Subcutaneous abdominal adipose tissue (tissue), 5 donors: ENCODE measurements around the gene AQP7.
"Not testable (repeated sequence)": the region's sequence is repeated elsewhere in the genome, so short reads cannot be mapped to it uniquely, and the experiment has no call there.

Experiments
- H3K27ac ChIP-seq: one replicate; pipeline ENCODE4 v1.7.0; 2013; ENCODE audit warnings: low read depth, mild to moderate bottlenecking, inconsistent platforms, low read length, moderate library complexity
- H3K27me3 ChIP-seq, 5 donors: one replicate each; pipeline ENCODE4 v1.7.0; 2013; ENCODE audit warnings: low read length in 5 of 5, inconsistent platforms in 1 of 5; ENCODE audit not compliant: control insufficient read depth in 5 of 5, insufficient read depth in 4 of 5
- H3K36me3 ChIP-seq, 5 donors: one replicate each; pipeline ENCODE4 v1.7.0; 2013; ENCODE audit warnings: low read length in 5 of 5; ENCODE audit not compliant: control insufficient read depth in 5 of 5, insufficient read depth in 5 of 5
- H3K4me1 ChIP-seq, 5 donors: one replicate each; pipeline ENCODE4 v1.7.0; 2013; ENCODE audit warnings: low read length in 5 of 5, mild to moderate bottlenecking in 3 of 5, moderate library complexity in 1 of 5; ENCODE audit not compliant: control insufficient read depth in 5 of 5, insufficient read depth in 5 of 5
- H3K4me3 ChIP-seq, 5 donors: one replicate each; pipeline ENCODE4 v1.7.0; 2013; ENCODE audit warnings: low read length in 5 of 5, low read depth in 1 of 5
- H3K9ac ChIP-seq, 5 donors: one replicate each; pipeline ENCODE4 v1.7.0; 2013; ENCODE audit warnings: low read length in 5 of 5, mild to moderate bottlenecking in 4 of 5, moderate library complexity in 3 of 5
- H3K9me3 ChIP-seq, 5 donors: one replicate each; pipeline ENCODE4 v1.7.0; 2013; ENCODE audit warnings: low read length in 5 of 5; ENCODE audit not compliant: control insufficient read depth in 5 of 5
- donor health status: healthy.
- donor health status: healthy.
- donor health status: healthy.
- donor health status: healthy.
- donor health status: healthy.

AQP7 gene

DNA sequence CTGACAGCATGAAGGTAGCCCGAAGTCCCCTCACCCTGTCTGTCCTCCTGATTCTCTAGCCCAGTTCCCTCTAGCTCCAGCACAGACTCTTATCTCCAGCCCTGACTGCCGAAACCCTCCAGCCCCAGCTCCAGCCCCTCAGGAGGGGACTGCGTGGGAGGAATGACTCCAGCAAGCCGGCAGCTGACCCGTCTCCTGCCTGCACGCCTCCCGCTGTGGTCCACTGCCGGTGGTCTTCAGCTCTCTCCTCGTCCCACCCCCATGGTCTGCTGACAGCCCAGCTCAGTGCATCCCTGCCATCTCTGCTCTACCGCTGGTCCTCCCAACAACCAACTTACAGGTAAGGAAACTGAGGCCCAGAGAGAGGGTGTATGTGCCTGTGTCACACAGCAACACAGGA, 559 bp downstream of the AQP7 start:
- not testable (repeated sequence) for H3K36me3 ChIP-seq, H3K27me3 ChIP-seq, H3K9me3 ChIP-seq
- Histone ChIP-seq H3K4me3 (peak overlapping the region; percentile 73 to 93 (median 78)), H3K4me1 (peaks cover 4 to 66% (median 63%) of the 10 kb centered on the region in 5 donors), H3K9ac (peak overlapping the region; percentile 66 to 91 (median 77)), H3K27ac (peak overlapping the region; percentile 93)

DNA sequence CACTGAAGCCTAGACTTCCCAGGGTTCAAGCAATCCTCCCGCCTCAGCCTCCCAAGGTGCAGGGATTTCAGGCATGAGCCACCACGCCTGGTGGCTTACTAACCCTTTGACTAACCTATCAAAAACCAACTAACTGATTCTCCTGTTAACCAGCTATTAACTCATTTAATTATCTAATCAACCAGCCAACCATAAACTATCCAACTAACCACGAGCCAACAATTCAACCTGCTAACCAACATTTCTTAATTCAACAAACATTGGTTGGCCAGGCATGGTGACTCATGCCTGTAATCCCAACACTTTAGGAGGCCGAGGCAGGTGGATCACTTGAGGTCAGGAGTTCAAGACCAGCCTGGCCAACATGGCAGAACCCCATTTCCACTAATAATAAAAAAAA, 3.3 kb downstream of the AQP7 start:
- H3K9ac ChIP-seq: peak overlapping the region in 1 of 5 donors; percentile 4
- not testable (repeated sequence) for H3K4me3 ChIP-seq, H3K27me3 ChIP-seq, H3K9me3 ChIP-seq
- peaks cover 0 to 76% (median 73%) of the 10 kb centered on the region in 5 donors for H3K4me1 ChIP-seq
- H3K36me3 ChIP-seq: peaks cover 0 to 14% (median 5%) of the 10 kb centered on the region in 5 donors
- H3K27ac ChIP-seq: peak overlapping the region; percentile 84

DNA sequence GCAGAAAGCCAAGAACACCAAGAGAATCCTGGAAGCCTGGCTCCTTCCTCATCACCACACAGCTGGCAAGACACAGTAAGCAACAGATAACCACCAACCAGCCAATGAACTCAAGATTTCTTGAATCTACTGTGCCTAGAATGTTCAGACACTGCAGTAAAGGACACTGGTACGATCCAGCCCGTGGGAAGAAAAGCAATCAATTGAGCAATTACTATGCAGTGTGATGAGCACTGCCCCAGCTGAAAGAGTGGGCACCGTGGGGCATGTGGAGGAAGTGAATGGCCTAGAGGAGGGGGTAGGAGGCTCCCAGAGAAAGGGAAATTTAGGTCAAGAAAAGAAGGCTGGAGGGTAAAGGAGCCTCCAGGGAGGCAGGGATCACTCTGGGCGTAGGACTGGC, 4.6 kb downstream of the AQP7 start:
- not testable (repeated sequence) for H3K9me3 ChIP-seq, H3K4me3 ChIP-seq, H3K9ac ChIP-seq, H3K27me3 ChIP-seq
- H3K36me3 ChIP-seq: peaks cover 0 to 20% (median 5%) of the 10 kb centered on the region in 5 donors
- peaks cover 2 to 76% (median 73%) of the 10 kb centered on the region in 5 donors for H3K4me1 ChIP-seq
- H3K27ac ChIP-seq: peak overlapping the region; percentile 30

DNA sequence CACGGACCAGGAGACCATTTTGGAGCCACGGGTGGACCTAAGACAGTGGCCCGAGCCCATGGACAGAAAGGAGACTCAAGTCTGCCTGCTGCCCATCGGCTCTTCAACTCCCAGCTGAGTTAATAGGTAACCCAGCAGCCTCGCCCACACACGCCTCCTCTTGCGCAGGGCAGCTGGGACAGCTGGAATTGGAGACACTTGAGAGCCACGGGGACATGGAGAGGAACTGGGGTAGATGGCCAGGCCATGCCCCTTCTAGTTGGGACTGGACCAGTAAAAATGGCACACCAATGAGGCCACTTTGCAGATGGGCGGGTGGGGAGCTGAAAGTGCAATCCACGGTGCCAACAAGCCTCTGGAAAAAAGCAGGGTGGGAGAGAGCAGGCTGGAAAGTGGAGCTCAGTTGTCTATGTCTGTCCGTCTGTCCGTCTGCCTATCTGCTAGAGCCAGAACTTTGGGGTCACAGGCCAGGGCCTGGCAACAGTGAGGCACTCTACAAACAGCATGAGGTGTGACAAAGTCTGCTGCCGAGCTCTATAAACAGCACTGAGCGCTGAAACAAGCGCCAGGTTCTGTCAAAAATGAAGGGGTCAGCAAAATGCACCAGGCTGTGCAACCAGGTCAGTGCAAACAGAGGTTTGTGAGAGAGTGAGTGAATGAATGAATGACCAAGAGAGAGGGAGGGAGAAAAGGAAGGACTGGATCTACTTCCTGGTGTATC, 7.0 kb downstream of the AQP7 start:
- H3K36me3 ChIP-seq: peaks cover 0 to 24% (median 5%) of the 10 kb centered on the region in 5 donors
- H3K9ac ChIP-seq, H3K4me3 ChIP-seq, H3K9me3 ChIP-seq, H3K27me3 ChIP-seq: not testable (repeated sequence)
- peaks cover 4 to 84% (median 77%) of the 10 kb centered on the region in 5 donors for H3K4me1 ChIP-seq
- H3K27ac ChIP-seq: peak overlapping the region; percentile 92

DNA sequence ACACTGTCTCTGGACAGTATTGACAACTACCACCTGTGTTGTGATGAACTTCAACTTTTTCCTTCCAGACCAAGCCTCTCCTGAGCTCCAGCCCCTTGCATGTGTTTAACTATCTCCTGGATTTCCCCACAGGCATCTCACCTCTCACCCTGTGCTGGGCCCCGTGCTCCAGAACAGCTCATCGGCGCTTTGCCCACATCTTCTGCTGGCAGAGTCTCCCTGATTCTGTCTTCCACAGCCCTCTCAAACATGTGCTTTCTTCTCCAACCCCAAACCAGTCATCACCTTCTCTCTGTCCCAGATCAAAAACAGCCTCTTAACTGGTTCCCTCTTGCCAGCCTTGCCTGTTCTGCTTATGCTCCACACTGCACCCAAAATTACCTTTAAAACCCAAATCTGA, 8.4 kb downstream of the AQP7 start:
- Histone ChIP-seq H3K27ac (peak overlapping the region; percentile 92), H3K36me3 (peaks cover 0 to 24% (median 5%) of the 10 kb centered on the region in 5 donors), H3K4me1 (peaks cover 4 to 75% (median 70%) of the 10 kb centered on the region in 5 donors), H3K9ac (peak overlapping the region in 2 of 5 donors; percentile 48 to 68)
- H3K27me3 ChIP-seq, H3K4me3 ChIP-seq, H3K9me3 ChIP-seq: not testable (repeated sequence)

DNA sequence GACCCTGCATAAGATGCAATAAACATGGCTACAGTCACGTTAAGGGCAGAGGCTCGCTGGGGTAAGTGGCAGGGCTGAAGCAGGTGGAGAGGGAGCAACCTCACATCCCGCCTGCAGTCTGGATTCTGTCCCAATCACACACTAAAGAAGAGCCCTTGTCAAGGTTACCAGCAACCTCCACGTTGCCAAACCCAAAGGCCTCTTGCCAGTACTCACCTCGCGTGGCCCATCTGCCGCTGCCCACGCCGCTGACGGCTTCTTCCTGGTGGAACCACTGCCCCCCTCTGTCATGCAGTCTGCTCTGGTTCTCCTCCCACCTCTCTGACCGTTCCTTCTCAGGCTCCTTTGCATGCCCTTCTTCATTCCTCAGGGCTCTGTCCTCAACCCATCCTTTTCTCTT, 8.8 kb downstream of the AQP7 start:
- Histone ChIP-seq H3K36me3 (peaks cover 0 to 24% (median 5%) of the 10 kb centered on the region in 5 donors), H3K9me3 (no peaks in the 10 kb centered on the region), H3K9ac (peak overlapping the region in 2 of 5 donors; percentile 48 to 68), H3K4me1 (peaks cover 4 to 75% (median 69%) of the 10 kb centered on the region in 5 donors), H3K4me3 (no peak overlapping the region), H3K27me3 (no peaks in the 10 kb centered on the region), H3K27ac (peak overlapping the region; percentile 92)

DNA sequence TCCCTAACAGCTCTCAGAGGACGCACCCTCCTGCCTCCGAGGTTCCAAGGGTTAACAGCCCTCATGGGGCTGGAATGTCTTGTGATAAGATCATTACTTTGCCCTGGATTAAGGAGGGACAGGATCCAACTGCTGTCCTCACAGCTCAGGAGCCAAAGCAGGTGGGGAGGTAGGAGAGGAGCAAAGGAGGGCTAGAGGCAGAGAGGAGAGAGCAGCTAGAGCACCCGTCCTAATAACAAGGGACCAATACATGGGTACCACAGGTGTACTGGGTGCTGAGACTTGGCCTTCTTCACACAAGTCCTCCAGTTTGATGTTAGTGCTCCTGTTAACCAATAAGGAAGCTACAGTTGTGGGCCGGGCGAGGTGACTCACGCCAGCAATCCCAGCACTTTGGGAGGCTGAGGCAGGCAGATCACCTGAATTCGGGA, 9.8 kb downstream of the AQP7 start:
- peak overlapping the region; percentile 92 for H3K27ac ChIP-seq
- H3K9me3 ChIP-seq, H3K27me3 ChIP-seq, H3K4me3 ChIP-seq: not testable (repeated sequence)
- H3K36me3 ChIP-seq: peaks cover 0 to 22% (median 5%) of the 10 kb centered on the region in 5 donors
- peak overlapping the region in 3 of 5 donors; percentile 45 to 54 (median 48) for H3K9ac ChIP-seq
- peaks cover 5 to 78% (median 72%) of the 10 kb centered on the region in 5 donors for H3K4me1 ChIP-seq

DNA sequence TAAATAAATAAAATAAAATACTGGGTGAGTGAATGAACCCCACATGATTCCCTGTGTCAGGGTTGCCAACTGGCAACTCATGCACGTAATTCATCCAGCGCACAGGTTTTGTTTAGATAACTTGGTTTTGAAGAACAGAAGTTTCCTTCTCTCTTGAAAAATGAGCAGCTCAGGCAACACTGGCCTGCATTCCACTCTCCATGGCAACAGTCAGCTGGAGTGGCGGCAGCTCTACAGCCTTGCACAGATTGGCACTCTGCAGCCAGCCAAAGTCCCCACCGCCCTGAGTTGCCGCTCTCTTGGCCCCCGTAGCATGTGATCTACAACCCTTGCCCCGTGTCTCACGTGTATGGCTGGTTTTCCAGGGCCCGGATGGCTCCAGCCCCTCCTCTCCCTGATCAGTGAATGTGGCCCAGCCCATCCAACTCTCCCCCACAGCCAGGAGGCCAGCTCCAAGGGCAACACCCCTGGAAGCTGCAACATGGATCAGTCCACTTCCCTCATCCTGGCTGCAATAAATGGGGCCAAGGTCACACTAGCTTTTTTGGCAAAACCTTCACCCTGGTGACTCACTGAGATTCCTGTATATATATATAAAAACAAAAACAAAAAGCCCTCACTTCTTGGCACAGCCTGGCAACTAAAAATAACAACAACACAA, 11.1 kb downstream of the AQP7 start:
- not testable (repeated sequence) for H3K27me3 ChIP-seq, H3K4me3 ChIP-seq, H3K9ac ChIP-seq, H3K9me3 ChIP-seq
- H3K36me3 ChIP-seq: peaks cover 0 to 22% (median 5%) of the 10 kb centered on the region in 5 donors
- H3K4me1 ChIP-seq: peaks cover 5 to 85% (median 68%) of the 10 kb centered on the region in 5 donors
- H3K27ac ChIP-seq: peak overlapping the region; percentile 92

DNA sequence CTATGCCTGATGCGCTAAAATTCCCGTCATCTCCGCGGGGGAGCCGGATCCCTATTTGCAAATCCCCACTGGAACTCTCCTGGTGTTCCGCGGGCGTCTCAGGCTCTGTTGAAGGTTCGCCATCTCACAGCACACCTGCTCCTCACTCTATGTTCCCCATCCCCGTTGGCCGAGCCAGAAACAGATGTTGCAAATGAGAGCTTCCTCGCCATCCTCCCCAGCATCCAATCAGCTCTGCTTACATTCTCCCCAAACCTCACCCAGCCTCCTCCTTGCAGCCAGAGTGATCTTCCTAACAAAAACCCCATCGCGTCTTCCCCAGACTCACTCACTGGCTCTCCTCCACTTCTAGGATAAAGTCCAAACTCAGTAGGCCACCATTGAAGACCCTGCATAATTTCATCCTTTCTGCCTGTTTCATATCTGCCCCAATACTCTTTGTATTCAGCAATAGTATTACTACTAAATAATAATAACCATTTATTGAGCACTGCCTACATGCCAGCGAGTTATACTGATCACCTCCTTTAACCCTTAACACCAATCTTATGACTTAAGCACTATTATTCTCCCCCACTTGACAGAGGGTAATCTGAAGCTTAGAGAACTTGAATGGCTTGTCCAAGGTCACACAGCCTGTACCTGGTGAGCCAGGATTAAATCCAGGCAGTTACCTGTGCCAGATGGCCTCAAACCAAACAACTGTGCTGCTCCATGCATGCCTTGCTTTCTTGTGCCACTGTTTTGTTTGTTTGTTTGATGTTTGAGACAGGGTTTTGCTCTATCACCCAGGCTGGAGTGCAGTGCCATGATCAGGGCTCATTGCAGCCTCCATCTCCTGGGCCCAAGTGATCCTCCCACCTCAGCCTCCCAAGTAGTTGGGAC, 14.0 kb downstream of the AQP7 start:
- Histone ChIP-seq H3K9me3 (no peaks in the 10 kb centered on the region), H3K27me3 (no peaks in the 10 kb centered on the region), H3K27ac (peak overlapping the region; percentile 72), H3K9ac (no peak overlapping the region), H3K4me1 (peaks cover 4 to 62% (median 47%) of the 10 kb centered on the region in 5 donors), H3K4me3 (no peak overlapping the region), H3K36me3 (peaks cover 0 to 17% (median 5%) of the 10 kb centered on the region in 5 donors)
